Psoas muscle (tissue), 8 donors: ENCODE results near the gene FOXN3. TPM values are rescaled to one million over a fixed set of nuclear protein-coding genes. Genes with fewer than 3 reads are reported as not detected.
A peak's percentile ranks its signal among the peaks of the same experiment; 100 is the strongest.

Experiments
- ATAC-seq, 4 donors: fragments of 200-7000 bp; cut with Tn5 transposase; one replicate each; pipeline ENCODE4 v1.9.1; 2020; ENCODE audit warnings: moderate library complexity in 3 of 4, mild to moderate bottlenecking in 2 of 4
- DNase-seq, 2 donors: peaks; one replicate each; pipeline ENCODE4 v3.0.0-alpha.2; 2020
- H3K27ac ChIP-seq: fragments of 200-600 bp; one replicate; pipeline ENCODE4 v1.8.0; 2022
- H3K27me3 ChIP-seq, 3 donors: fragments of 200-600 bp in 1 of 3; one replicate each; pipeline versions ENCODE4 v1.6.1 to v1.8.0; 2013 to 2022; ENCODE audit warnings: low read length in 2 of 3, mild to moderate bottlenecking in 2 of 3, moderate library complexity in 1 of 3; ENCODE audit not compliant: insufficient read depth in 3 of 3
- H3K36me3 ChIP-seq, 2 donors: fragments of 200-600 bp in 1 of 2; one replicate each; pipeline versions ENCODE4 v1.6.1 to v1.8.0; 2013 to 2022; ENCODE audit warnings: low read depth in 1 of 2, mild to moderate bottlenecking in 1 of 2, moderate library complexity in 1 of 2; ENCODE audit not compliant: insufficient read depth in 1 of 2
- H3K4me1 ChIP-seq: fragments of 200-600 bp; one replicate; pipeline ENCODE4 v1.8.0; 2022
- H3K4me3 ChIP-seq: fragments of 200-600 bp; one replicate; pipeline ENCODE4 v1.8.0; 2022; ENCODE audit warnings: mild to moderate bottlenecking
- H3K9me3 ChIP-seq: fragments of 200-600 bp; one replicate; pipeline ENCODE4 v1.8.0; 2022
- CTCF ChIP-seq: fragments of 200-600 bp; IDR thresholded peaks from one replicate; pipeline ENCODE4 v1.8.0; 2022; ENCODE audit warnings: antibody characterized with exemption
- WGBS, 3 donors: extraction: QIAGEN DNeasy Blood & Tissue Kit; methylation state at CpG; one replicate each; pipeline versions ENCODE4 v1.1.6 to v1.1.7; 2013; 5-methylcytosine and 5-hydroxymethylcytosine counted together
- intact Hi-C, 2 donors: fragments of 100-400 bp; cut with DNase I; formaldehyde crosslinking; loops; one replicate each; pipeline versions ENCODE4 v1.11.0 to v1.14.2; 2022
- polyA plus RNA-seq, 3 donors: library from polyadenylated mRNA; stranded (reverse); fragments of 200-250 nt; gene quantifications; one replicate each; pipeline ENCODE4 v1.2.3, GENCODE V29; 2013
- total RNA-seq, 4 donors: library from RNA; stranded (reverse); fragmentation: NEBNext Ultra II Directional in 2 of 4; extraction: Animal tissue kit (Norgen Biotek cat#: 25700) in 2 of 4; gene quantifications; one replicate each; pipeline versions ENCODE4 v1.2.1 to v1.2.4, GENCODE V29; 2021 to 2023
- donor health status: healthy with polysubstance abuse.
- donor health status: DM: no; HTN: no; CAD: no; lungs with moderate emphysema.
- donor health status: Bipolar disorder and iron deficiency.
- donor health status: healthy.
- donor health status: DM: yes; HTN: yes; CAD: no.
- donor health status: DM: no; HTN: no; CAD: no.
- donor health status: DM: no; HTN: no; CAD: no.
- donor health status: DM: yes; HTN: yes; CAD: no.

Gene FOXN3
- total and polyA plus RNA-seq, 7 donors, result 10.1 to 123 (median 73.6) TPM

- no peak for TF ChIP-seq CTCF
- H3K27me3 ChIP-seq, result no peaks in the 10 kb centered on the region
- intact Hi-C loops, result no loop called here
- no peaks in the 10 kb centered on the region for H3K36me3 ChIP-seq
- peaks cover 19% of the 10 kb centered on the region for H3K4me1 ChIP-seq
- ATAC-seq (no peak), DNase-seq (no peak)
- H3K4me3 ChIP-seq, result no peak overlapping the region
- no peaks in the 10 kb centered on the region for H3K9me3 ChIP-seq
- 79 to 98% (median 96%) methylated on average over 3 of the region's 3 CpGs for WGBS, 3 donors
- H3K27ac ChIP-seq, result no peak overlapping the region
Measured at GRCh38 chr14:89332031-89332430, 85.0 kb downstream of the FOXN3 start.

GRCh38 chr14:89331398-89331797, 85.6 kb downstream of the FOXN3 start:
- peaks cover 18% of the 10 kb centered on the region for H3K4me1 ChIP-seq
- no peak for ATAC-seq
- H3K4me3 ChIP-seq, result no peak overlapping the region
- no peak overlapping the region for H3K27ac ChIP-seq
- no peak for DNase-seq
- H3K36me3 ChIP-seq, result no peaks in the 10 kb centered on the region
- TF ChIP-seq CTCF, result no peak
- WGBS, 3 donors, result 88 to 93% (median 92%) methylated on average over 5 of the region's 5 CpGs
- no peaks in the 10 kb centered on the region for H3K27me3 ChIP-seq
- intact Hi-C loops, result no loop called here
- no peaks in the 10 kb centered on the region for H3K9me3 ChIP-seq

GRCh38 chr14:89330236-89331002, 86.6 kb downstream of the FOXN3 start:
- Histone ChIP-seq H3K27ac (peak overlapping the region; percentile 39), H3K9me3 (no peaks in the 10 kb centered on the region), H3K36me3 (no peaks in the 10 kb centered on the region), H3K27me3 (no peaks in the 10 kb centered on the region), H3K4me1 (peaks cover 18% of the 10 kb centered on the region), H3K4me3 (no peak overlapping the region)
- ATAC-seq (peak; percentile 91 to 99 (median 97)), DNase-seq (peak; percentile 61 to 69)
- no peak for TF ChIP-seq CTCF
- 46 to 66% (median 50%) methylated on average over 11 of the region's 11 CpGs for WGBS, 3 donors
- intact Hi-C loops, result no loop called here

- H3K27me3 ChIP-seq, result no peaks in the 10 kb centered on the region
- ATAC-seq (no peak), DNase-seq (no peak)
- no peak overlapping the region for H3K27ac ChIP-seq
- no peaks in the 10 kb centered on the region for H3K9me3 ChIP-seq
- H3K36me3 ChIP-seq, result no peaks in the 10 kb centered on the region
- peaks cover 18% of the 10 kb centered on the region for H3K4me1 ChIP-seq
- intact Hi-C loops, result no loop called here
- no peak overlapping the region for H3K4me3 ChIP-seq
- no peak for TF ChIP-seq CTCF
- WGBS, 3 donors, result 57 to 73% (median 69%) methylated on average over 5 of the region's 5 CpGs
Measured at GRCh38 chr14:89327771-89328212, 89.2 kb downstream of the FOXN3 start.

- DNase-seq (no peak), ATAC-seq (no peak)
- 89 to 95% (median 94%) methylated on average over 4 of the region's 4 CpGs for WGBS, 3 donors
- intact Hi-C loops, result no loop called here
- Histone ChIP-seq H3K27ac (no peak overlapping the region), H3K4me3 (no peak overlapping the region), H3K9me3 (no peaks in the 10 kb centered on the region), H3K27me3 (no peaks in the 10 kb centered on the region), H3K36me3 (no peaks in the 10 kb centered on the region), H3K4me1 (peaks cover 17% of the 10 kb centered on the region)
- no peak for TF ChIP-seq CTCF
Measured at GRCh38 chr14:89325959-89326358, 91.1 kb downstream of the FOXN3 start.
